Upper lobe of right lung (tissue), 1 donor: ENCODE measurements around the gene UFD1. TPM values are rescaled to one million over a fixed set of nuclear protein-coding genes. Genes with fewer than 3 reads are reported as not detected.

Experiments used
- ATAC-seq: fragments of 200-7000 bp; cut with Tn5 transposase; one replicate; pipeline ENCODE4 v1.9.1; 2020; ENCODE audit warnings: mild to moderate bottlenecking, moderate library complexity
- DNase-seq: peaks from one replicate; pipeline ENCODE4 v3.0.0-alpha.2; 2020
- H3K27ac ChIP-seq: fragments of 200-600 bp; one replicate; pipeline ENCODE4 v1.8.0; 2022
- H3K27me3 ChIP-seq: fragments of 200-600 bp; one replicate; pipeline ENCODE4 v1.8.0; 2022; ENCODE audit warnings: mild to moderate bottlenecking
- H3K36me3 ChIP-seq: fragments of 200-600 bp; one replicate; pipeline ENCODE4 v1.8.0; 2022
- H3K4me1 ChIP-seq: fragments of 200-600 bp; one replicate; pipeline ENCODE4 v1.8.0; 2022
- H3K4me3 ChIP-seq: fragments of 200-600 bp; one replicate; pipeline ENCODE4 v1.8.0; 2022; ENCODE audit warnings: mild to moderate bottlenecking
- H3K9me3 ChIP-seq: fragments of 200-600 bp; one replicate; pipeline ENCODE4 v1.8.0; 2022
- intact Hi-C: fragments of 100-400 bp; cut with DNase I; formaldehyde crosslinking; loops from one replicate; pipeline ENCODE4 v1.11.0; 2022
- total RNA-seq: library from RNA; stranded (reverse); fragmentation: NEBNext Ultra II Directional; extraction: Animal tissue kit (Norgen Biotek cat#: 25700); gene quantifications from one replicate; pipeline ENCODE4 v1.2.1, GENCODE V29; 2021
- TF ChIP-seq, protein P1 (sequence below): fragments of 200-600 bp; IDR thresholded peaks from one replicate; pipeline ENCODE4 v1.8.0; 2022; ENCODE audit warnings: antibody characterized with exemption
- donor health status: DM: no; HTN: yes; CAD: no; lungs with severe emphysema.

UFD1 gene
- total RNA-seq, 1 donor from 2014 or later = 43.1 TPM

GRCh38 chr22:19517919-19518611 lies 39.1 kb upstream of the UFD1 start:
- TF ChIP-seq, protein P1, sequence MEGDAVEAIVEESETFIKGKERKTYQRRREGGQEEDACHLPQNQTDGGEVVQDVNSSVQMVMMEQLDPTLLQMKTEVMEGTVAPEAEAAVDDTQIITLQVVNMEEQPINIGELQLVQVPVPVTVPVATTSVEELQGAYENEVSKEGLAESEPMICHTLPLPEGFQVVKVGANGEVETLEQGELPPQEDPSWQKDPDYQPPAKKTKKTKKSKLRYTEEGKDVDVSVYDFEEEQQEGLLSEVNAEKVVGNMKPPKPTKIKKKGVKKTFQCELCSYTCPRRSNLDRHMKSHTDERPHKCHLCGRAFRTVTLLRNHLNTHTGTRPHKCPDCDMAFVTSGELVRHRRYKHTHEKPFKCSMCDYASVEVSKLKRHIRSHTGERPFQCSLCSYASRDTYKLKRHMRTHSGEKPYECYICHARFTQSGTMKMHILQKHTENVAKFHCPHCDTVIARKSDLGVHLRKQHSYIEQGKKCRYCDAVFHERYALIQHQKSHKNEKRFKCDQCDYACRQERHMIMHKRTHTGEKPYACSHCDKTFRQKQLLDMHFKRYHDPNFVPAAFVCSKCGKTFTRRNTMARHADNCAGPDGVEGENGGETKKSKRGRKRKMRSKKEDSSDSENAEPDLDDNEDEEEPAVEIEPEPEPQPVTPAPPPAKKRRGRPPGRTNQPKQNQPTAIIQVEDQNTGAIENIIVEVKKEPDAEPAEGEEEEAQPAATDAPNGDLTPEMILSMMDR = no peak
- Histone ChIP-seq H3K36me3 (peaks cover 4% of the 10 kb centered on the region), H3K9me3 (no peaks in the 10 kb centered on the region), H3K4me1 (no peaks in the 10 kb centered on the region), H3K27ac (no peak overlapping the region), H3K27me3 (peaks cover 2% of the 10 kb centered on the region), H3K4me3 (no peak overlapping the region)
- no peak for ATAC-seq
- intact Hi-C loops = no loop called here
- no peak for DNase-seq

GRCh38 chr22:19517171-19517500 lies 38.1 kb upstream of the UFD1 start:
- ATAC-seq (no peak), DNase-seq (no peak)
- intact Hi-C loops = no loop called here

GRCh38 chr22:19516378-19517170 lies 37.6 kb upstream of the UFD1 start:
- peaks cover 4% of the 10 kb centered on the region for H3K36me3 ChIP-seq
- ATAC-seq = no peak
- H3K4me1 ChIP-seq = no peaks in the 10 kb centered on the region
- no peak overlapping the region for H3K27ac ChIP-seq
- H3K4me3 ChIP-seq = no peak overlapping the region
- no peak for DNase-seq
- H3K9me3 ChIP-seq = no peaks in the 10 kb centered on the region
- intact Hi-C loops = no loop called here
- TF ChIP-seq, protein P1 = no peak
- no peaks in the 10 kb centered on the region for H3K27me3 ChIP-seq

More at GRCh38 chr22:19517171-19517500, 38.1 kb upstream of the UFD1 start:
- H3K27me3 ChIP-seq = no peaks in the 10 kb centered on the region
- no peak overlapping the region for H3K27ac ChIP-seq
- peaks cover 4% of the 10 kb centered on the region for H3K36me3 ChIP-seq
- H3K4me1 ChIP-seq = no peaks in the 10 kb centered on the region
- TF ChIP-seq, protein P1 = no peak
- H3K9me3 ChIP-seq = no peaks in the 10 kb centered on the region
- H3K4me3 ChIP-seq = no peak overlapping the region

DNA sequence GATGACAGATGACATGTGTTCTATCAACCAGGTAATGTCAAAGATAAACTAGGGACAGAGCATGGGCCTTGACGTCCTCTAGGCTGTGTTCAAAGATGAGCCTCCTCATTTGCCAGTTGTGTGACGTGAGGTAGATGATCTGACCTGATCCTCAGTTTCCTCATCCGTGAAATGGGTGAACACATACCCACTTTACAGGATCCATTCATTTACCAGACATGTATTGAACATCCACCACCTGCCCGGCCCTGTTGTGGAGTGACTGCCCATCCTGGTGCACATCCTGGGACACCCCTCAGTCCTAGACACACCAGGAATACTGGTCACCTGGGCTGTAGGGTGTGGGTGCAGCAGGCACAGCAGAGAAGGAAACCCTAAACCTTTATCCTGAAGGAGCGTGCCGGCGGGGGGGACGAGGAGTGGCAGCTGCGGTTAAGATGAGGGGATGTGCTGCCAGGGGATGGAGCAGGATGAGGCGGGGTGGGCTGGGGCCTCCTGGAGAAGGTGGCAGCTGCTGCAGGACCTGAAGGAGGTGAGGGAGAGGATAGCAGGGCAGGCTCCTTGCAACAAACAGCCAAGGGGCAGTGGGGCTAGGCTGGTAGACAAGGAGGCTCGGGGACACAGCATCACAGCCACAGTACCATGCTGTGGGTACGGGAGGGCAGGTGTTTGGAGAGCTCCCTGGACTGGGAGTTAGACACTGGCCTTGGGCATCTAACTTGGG lies 36.8 kb upstream of the UFD1 start:
- no peaks in the 10 kb centered on the region for H3K9me3 ChIP-seq
- ATAC-seq (no peak), DNase-seq (peak; percentile 61)
- TF ChIP-seq, protein P1 = no peak
- H3K36me3 ChIP-seq = peaks cover 2% of the 10 kb centered on the region
- intact Hi-C loops = no loop called here
- no peaks in the 10 kb centered on the region for H3K4me1 ChIP-seq
- no peak overlapping the region for H3K27ac ChIP-seq
- H3K4me3 ChIP-seq = no peak overlapping the region
- no peaks in the 10 kb centered on the region for H3K27me3 ChIP-seq

DNA sequence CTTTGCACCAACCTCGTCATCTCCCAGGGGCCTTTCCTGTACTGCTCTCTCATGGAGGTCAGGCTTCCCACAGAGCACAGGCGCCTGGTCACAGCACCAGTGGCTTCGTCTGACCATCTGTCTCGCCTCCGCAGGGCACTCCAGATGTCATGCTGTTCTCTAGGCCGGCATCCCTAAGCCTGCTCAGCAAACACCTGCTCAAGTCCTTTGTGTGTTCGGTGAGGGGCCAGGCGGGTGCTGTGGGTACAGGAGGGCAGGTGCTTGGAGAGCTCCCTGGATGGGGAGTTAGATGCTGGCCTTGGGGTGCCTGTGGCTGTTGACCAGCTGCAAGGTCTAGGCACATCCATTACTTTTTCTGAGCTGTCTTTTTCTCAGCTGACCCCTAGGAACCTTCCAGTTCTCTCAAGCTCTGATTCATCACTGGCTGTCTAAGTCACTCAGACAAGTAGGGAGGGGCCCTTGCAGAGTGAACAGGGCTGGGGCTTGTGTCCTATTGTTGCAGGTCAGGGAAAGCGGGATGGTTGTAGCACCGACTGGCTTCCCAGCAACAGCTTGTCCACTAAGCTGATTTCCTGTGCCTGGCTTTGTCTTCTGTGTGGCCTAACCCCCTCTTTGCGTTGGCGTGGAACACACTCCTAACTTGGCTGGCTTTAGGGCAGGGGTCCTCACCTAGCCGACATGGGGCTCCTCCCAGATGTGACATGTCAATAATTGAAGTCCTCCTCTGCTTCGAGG lies 36.0 kb upstream of the UFD1 start:
- Histone ChIP-seq H3K27me3 (no peaks in the 10 kb centered on the region), H3K4me3 (no peak overlapping the region), H3K4me1 (no peaks in the 10 kb centered on the region), H3K9me3 (no peaks in the 10 kb centered on the region), H3K27ac (no peak overlapping the region), H3K36me3 (no peaks in the 10 kb centered on the region)
- DNase-seq (no peak), ATAC-seq (no peak)
- TF ChIP-seq, protein P1 = no peak
- intact Hi-C loops = no loop called here
